ENCODE measurements around the gene GZMM.

Gene GZMM

DNA sequence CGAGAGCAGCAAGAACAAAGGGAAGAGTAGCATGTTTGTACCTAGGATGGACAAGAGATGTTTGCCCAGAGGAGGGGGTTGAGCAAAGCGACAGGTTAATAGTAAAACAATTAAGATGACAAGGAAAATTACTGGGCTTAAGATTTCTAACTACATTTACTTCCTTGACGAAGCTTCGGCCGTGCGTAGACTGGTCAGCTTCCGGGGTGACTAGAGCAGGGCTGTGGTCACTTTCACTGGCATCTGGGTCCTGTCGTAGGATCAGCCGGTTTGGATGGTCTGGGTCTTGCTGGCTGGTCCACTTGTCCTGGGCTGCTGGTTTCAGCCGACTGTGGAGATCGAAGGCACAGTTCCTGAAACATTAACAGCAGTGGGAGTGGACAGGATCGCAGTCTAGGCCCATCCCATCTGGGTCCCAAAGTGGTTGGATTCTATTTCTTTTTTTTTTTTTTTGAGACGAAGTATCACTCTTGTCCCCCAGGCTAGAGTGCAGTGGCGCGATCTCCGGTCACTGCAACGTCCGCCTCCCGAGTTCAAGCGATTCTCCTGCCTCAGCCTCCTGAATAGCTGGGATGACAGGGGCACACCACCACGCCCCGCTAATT lies 23.5 kb downstream of the GZMM start:
- no peak for DNase-seq

DNA sequence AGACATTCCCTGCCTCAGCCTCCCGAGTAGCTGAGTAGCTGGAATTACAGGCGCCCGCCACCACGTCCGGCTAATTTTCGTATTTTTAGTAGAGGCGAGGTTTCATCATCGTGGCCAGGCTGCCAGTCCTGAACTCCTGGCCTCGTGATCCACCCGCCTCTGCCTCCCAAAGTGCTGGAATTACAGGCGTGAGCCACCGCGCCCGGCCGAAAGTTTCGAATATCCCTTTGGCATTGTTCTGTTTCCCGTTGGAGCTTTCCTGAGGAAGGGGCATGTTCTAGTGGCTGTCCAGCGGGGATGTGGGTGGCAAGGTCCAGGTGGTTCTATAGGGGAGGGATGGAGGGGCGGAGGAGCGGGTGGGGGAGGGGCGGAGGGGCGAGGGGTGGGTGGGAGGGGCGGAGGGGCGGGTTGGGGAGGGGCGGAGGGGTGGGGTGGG lies 26.4 kb downstream of the GZMM start:
- no peak for DNase-seq

DNA sequence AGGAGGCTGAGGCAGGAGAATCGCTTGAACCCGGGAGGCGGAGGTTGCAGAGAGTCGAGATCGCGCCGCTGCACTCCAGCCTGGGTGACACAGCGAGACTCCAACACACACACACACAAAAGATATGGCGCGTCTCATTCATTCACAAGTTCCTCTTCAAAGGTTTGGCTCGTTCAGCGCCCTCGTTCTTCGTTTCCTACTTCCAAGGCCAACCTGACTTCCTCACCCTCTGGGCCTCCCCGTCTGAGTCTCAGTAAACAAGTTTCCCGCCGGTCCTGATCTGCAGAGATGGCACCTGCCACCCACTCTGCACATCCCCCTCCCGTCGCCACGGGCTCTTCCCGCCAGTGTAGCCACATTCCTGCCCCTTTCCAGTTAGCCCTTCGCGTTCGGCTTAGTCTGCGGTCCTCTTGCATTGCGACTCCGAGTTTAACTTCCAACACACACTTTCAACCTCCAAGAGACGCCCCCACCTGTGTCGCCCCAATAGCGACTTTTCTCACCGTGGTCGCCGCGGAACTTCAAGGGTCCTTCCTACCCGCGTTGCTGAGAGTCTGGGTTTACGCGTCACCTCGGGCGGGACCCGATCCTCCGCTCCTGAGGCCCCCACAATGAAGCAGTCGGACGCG lies 27.2 kb downstream of the GZMM start:
- peak; percentile 64 for DNase-seq

DNA sequence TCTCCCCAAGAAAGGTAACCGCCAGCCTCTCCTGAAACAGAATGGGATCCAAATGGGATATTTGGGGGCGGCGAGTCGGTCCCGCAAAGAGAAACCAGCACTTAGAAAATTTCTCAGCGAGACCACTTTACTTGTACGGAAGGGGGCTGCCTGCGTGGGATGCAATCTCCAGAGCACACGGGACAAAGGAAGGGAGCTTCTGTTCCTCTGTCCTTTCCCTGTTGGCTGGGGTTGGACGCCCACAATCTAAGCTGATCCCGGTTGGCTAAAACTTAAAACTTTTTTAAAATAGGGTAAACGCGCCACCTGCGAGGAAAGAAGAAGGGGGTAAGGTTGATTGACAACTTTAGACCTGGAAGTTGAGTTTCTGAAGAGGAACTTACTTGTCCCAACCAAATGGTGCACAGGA lies 27.7 kb downstream of the GZMM start:
- peak; percentile 74 for DNase-seq

DNA sequence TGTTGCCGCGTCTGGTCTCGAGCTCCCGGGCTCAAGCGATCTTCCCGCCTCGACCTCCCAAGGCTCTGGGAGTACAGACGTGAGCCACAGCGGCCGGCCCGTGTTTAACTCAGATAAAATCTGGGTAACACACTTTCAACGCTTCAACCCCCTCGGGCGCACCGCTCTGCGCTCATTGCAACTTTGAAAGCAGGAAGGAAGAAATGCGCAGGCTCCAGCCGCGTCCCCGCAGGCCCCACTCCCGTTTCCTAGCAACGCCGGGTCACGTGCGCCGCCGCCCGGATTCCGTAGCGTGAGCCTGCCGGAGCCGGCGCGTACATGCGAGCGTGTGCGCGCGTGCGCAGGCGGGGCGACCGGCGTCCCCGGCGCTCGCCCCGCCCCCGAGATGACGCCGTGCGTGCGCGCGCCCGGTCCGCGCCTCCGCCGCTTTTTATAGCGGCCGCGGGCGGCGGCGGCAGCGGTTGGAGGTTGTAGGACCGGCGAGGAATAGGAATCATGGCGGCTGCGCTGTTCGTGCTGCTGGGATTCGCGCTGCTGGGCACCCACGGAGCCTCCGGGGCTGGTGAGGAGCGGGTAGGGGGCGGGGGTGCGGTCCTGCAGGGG lies 28.4 kb downstream of the GZMM start, which contains the start of gene BSG:
BSG (plus strand) TSS at position 457 of the 603 bp plus-strand sequence; CDS start at position 496, 39 bp downstream.
- DNase-seq: peak; percentile 97

DNA sequence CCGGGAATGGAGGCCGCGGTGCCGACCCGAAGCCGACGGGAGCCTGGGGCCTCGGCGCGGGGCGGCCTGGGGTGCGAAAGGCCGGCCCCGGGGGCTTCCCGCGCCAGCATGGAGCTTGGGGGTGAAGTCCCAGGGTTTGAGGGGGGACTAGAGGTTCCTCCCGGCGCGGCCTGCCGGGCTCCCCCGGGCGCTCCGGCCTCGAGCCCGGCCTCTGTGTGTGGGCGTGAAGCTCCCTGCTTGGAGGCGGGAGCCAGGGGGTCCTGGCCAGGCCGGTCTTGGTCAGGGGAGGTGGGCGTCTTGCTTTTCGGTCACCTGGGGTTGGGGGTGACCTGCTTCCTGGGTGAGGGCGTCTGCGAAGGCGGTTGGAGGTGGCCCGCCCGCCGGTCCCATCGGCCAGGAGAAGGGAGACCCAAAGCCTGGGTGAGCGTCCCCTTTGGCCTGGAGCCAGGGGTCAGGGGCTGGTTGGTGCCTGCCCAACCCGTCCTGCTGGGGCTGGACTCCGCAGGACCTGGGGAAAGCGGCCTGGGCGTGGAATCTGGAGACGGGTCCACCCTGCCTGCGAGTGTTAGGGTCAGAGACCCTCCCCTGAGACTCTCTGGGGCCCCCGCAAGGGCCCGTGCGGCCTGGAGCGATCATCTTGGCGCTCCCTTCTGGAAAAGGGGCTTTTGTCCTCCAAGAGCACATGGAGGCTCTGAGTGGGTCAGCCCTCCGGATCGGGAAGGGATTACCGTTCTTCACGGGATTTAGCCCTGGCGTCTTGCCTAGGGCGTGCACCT lies 29.1 kb downstream of the GZMM start:
- peak; percentile 48 for DNase-seq

DNA sequence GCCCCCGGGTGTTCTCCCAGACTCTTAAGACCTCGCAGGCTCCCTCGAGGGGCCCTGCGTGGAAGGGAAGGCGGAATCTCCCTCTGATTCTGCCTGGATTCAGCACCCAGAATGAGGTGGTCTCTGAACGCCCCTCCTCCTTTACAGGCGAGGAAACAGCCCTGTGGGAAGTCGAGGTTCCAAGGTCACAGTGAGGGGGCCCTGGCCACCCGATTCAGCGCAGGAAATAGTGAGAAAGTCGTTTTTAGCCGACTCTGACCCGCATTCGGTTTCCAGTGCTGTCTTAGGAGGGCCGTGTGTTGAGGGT lies 29.6 kb downstream of the GZMM start:
- DNase-seq: no peak

DNA sequence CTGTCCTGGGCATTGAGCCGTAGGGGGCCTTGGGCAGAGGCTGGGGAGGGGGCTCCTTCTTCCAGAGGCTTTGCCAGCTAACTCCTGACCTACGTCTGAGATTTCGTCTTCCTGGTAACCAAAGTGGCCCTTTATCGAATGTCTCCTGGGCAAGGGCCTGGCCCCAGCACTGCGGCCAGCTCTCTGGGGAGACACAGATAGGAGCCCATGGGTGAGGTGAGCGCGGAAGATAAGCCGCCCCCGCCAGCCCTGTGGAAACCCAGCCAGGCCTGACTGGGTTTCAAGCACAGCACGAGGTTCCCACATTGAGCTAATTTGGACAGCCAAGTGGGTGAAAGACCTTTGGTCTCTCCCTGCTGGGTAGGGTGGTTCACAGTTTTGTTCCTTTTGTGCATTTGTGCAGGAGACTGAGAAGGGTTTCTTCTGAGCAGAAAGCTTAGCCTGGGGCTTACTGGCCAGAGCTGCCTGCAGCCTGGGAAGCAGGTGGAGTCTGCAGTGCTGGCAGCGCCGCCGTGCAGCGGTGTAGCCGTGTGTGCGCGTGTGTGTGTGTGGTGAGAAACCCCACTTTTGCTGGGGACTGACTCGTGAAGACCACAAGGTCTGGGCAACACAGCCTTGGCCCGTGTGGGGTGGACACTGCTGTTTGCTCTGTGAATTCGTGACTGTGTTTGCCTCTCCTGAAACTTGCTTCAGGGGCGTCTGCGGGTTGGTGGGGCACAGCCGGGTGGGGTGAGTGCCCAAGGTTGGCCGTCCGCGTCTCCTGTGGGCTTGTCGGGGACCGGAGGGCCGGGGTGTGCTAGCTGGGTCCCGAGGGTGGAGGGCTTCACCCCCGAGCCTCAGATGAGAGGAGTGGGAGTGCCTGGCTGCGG lies 31.0 kb downstream of the GZMM start:
- no peak for DNase-seq

DNA sequence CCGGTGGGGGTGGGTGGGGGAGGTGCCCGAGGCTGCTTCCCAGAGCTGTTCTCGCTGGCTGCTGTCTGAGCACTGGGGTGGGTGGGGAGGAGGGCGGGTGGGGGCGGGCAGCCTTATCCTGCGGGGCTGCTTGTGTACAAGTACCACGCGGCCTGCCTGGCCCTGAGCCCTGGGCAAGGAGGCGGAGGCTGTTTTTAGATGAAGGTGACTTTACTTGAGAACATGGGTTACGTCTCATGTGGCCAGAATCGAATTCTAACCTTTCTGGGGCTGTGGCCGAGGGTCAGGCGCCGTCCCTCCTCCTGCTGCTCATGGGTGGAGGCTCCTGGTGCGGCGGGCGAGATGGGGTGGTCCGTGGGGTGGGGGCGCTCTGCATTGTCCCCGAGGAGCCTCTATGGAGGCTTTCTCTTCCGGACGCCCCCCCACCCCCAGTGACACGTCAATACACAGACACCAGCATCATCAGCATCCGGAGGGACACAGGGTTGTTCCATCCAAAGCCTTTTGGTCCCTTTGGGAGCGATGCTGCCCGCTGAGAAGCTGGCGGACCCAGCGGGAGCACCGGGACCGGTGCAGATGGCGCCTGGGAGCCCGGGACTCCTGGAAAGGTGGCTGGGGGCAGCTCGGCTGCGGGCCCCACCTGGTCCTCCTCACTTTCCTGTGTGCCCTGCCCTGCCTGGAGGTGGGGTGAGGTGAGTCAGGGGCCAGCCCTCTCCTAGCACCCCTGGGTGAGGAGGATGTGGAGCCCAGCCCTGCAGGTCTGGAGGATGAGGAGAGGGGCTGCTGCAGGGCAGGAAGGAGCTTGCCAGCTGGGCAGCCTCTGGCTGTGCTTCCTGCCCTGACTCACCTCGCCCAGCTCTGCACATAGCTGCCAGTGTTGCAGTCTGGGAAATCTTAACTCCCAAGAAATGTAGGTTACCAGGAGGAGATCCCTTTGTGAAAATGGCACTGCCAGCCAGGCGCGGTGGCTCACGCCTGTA lies 32.0 kb downstream of the GZMM start:
- no peak for DNase-seq

DNA sequence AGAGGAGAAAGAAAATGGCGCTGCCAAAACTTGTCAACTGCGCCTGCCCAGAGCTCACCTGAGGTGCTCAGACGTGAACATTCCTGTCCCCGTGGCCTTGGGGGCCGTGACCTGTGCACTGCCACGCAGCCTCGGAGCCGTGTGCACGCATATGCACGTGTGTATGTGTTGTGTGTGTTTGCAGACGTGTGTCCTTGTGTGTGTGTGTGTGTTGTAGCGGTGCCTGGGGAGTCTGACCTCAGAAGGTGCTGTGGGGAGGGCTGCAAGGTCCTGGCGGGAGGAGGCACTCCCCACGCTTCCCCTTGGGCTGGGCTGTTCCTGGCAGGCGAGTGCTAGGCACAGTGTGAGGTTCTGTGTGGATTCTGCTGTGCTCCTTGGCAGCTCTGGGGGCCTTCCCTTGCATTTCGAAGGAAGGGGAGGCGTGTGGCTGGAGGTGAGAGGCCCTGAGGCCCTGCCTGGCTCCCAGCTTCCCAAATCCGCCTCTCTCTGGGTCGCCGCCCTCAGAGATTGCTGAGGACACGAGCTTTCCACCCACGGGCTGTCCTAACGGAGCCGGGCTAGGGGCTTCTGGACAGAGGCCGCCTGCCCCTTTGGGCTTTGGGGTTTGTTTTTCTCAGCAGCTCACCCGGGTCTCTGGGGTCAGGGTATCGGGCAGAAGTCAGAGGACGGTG lies 33.0 kb downstream of the GZMM start:
- no peak for DNase-seq

DNA sequence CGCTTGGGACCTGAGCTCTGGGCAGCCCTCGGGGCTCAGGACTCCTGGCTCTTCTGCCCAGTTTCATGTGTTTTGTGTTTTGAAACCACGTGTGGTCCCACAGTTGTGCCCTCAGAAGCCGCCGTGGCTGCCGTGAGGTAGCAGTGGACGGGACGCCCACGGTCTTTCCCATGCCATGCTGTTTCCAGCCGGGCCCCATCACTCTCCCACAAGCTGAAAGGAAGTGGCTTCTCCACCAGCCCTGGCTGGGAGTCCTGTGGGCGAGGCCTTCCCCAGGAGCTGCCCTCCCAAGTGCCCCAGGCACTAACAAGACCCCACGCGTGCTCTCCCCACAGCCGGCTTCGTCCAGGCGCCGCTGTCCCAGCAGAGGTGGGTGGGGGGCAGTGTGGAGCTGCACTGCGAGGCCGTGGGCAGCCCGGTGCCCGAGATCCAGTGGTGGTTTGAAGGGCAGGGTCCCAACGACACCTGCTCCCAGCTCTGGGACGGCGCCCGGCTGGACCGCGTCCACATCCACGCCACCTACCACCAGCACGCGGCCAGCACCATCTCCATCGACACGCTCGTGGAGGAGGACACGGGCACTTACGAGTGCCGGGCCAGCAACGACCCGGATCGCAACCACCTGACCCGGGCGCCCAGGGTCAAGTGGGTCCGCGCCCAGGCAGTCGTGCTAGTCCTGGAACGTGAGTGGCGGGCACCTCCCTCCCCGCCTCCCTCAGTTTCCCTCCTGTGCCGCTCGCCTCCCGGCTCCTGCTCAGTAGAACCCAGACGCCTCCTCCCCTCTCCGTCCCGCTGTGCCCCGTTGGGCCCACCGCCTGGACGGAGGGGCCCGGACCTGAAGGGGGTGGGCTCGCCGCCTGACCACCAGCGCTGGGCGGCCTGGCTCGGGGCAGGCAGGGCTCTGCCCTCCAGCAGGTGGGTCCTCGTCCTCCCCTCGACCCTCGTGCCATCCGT lies 33.9 kb downstream of the GZMM start:
- no peak for DNase-seq

DNA sequence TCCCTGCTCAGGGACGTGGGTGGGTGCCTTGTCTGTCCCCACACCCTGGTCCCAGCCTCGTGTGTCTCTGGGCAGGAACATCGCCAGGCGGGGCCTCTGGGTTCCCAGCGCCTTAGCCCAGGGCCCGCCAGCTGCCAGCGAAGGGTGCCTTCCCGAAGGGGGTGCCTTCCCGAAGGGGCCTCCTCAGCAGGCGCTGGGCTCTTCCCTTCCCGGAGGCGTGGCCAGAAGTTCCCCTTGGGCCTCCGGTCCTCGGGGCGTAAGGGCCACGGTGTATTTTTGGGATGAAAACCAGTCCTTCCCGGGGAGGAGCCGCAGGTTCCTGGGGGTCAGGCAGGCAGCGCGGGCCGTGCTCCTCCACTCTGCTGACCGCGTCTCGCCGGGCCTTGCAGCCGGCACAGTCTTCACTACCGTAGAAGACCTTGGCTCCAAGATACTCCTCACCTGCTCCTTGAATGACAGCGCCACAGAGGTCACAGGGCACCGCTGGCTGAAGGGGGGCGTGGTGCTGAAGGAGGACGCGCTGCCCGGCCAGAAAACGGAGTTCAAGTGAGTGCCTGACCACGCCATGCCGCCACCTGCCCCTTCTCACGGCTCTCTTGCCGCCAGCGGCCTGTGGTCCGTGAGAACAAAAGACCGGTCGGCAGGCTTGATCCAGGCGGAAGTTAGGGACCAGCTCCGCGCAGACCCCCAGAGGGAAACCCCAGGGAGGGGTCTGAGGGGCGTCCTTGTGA lies 35.4 kb downstream of the GZMM start:
- no peak for DNase-seq

DNA sequence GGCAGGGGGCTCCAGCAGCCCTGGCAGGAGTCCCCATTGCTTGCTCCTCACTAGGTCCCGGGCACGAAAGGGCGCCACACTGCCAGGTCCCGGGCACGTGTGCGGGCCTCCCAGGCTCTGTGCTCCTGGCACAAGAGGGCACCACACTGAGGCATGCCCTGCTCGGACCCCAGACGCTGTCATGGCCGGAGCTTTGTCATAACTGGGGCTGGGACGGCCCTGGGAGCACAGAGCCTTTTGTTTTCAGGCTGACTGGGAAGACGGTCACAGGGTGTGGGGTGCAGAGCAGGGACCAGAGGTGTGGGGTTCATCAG lies 35.9 kb downstream of the GZMM start:
- DNase-seq: no peak

DNA sequence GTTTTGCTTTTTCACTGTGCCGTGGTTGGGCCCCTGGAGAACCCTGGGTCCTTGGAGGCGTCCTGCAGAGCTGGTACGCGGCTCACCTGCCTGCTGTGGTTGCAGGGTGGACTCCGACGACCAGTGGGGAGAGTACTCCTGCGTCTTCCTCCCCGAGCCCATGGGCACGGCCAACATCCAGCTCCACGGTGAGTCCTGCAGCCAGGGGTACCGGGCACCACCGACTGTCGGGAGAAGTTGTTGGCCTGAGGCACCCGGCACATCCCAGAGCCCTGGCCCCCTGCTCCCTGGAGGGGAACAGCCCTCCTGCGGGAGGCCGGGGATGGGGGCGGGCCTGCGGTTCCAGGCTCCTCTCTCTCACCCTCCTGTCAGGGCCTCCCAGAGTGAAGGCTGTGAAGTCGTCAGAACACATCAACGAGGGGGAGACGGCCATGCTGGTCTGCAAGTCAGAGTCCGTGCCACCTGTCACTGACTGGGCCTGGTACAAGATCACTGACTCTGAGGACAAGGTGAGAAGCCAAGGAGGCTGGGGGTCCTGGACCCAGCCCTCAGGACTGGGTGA lies 36.5 kb downstream of the GZMM start:
- no peak for DNase-seq

DNA sequence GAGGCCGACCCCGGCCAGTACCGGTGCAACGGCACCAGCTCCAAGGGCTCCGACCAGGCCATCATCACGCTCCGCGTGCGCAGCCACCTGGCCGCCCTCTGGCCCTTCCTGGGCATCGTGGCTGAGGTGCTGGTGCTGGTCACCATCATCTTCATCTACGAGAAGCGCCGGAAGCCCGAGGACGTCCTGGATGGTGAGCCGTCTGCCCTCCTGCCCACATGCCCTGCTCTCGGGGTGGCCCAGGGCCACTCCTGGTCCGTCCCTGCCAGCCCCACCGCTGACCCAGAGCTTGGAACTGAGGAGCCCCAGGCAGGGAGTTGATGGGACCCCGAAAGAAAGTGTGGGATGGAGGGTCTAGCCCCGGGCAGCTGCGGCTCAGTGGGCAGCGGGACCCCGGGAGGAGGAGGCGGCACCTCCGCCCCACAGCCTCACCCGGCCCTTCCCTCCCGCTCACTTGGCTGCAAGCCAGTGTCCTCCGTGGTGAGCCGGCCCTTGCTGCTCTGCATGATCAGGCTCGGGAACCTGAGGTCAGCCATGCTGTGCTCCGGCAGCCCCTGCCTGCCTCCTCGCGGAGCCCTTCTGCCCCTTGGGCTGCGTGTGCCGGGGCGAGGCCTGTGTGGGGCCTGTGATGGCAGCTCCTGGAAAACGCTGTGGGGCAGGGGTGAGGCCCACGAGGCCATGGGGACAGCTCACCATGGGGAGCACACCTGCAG lies 37.7 kb downstream of the GZMM start:
- no peak for DNase-seq

DNA sequence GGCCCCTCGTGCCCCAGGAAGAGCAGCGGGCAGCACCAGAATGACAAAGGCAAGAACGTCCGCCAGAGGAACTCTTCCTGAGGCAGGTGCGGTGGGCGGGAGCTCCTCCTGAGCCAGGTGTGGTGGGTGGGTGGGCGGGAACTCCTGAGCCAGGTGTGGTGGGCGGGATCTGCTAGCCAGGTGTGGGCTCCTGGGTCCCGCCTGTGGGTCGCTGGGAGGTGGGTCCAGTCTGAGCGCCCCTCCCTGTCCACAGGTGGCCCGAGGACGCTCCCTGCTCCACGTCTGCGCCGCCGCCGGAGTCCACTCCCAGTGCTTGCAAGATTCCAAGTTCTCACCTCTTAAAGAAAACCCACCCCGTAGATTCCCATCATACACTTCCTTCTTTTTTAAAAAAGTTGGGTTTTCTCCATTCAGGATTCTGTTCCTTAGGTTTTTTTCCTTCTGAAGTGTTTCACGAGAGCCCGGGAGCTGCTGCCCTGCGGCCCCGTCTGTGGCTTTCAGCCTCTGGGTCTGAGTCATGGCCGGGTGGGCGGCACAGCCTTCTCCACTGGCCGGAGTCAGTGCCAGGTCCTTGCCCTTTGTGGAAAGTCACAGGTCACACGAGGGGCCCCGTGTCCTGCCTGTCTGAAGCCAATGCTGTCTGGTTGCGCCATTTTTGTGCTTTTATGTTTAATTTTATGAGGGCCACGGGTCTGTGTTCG lies 38.8 kb downstream of the GZMM start:
- DNase-seq: no peak

DNA sequence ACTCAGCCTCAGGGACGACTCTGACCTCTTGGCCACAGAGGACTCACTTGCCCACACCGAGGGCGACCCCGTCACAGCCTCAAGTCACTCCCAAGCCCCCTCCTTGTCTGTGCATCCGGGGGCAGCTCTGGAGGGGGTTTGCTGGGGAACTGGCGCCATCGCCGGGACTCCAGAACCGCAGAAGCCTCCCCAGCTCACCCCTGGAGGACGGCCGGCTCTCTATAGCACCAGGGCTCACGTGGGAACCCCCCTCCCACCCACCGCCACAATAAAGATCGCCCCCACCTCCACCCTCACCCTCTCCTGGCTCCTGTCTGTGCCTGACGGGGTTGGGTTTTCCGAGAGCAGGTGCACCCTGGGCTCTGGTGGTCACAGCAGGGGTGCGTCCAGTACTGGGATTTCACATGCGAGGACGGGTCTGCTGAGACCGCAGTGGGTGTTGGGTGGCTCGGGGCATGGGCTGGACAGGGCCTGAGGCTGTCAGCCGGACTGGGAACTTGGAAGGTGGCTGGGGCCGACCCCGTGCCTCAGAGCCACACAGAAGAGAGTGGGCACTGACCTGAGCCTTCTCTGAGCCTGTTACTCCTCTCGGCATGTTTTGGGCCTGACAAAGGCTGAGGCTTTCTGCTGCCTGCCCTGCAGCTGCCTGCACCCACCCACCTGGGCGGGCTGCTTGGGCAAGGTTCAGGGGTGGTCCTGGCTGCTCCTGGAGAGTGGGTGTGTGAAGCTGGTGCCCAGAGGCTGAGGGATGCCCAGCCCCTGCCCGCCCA lies 39.5 kb downstream of the GZMM start:
- no peak for DNase-seq

Data from NCI-H1092 treated with DMSO at 0.1 percent for 48 hours (cell line).